GM18505 (cell line): ENCODE results near the gene UBR1.
"Not testable (repeated sequence)": the region's sequence is repeated elsewhere in the genome, so short reads cannot be mapped to it uniquely, and the experiment has no call there.

Source experiments
- ATAC-seq: cut with Tn5 transposase; IDR thresholded peaks from one replicate; pipeline ENCODE4 v1.9.1; 2021; ENCODE audit not compliant: unreplicated experiment
- POLR2A ChIP-seq: IDR thresholded peaks from 4 replicates; pipeline ENCODE4 v1.6.1; 2011; ENCODE audit warnings: borderline replicate concordance; ENCODE audit not compliant: insufficient read depth, insufficient read length; ENCODE audit errors: extremely low read depth

Gene UBR1

DNA sequence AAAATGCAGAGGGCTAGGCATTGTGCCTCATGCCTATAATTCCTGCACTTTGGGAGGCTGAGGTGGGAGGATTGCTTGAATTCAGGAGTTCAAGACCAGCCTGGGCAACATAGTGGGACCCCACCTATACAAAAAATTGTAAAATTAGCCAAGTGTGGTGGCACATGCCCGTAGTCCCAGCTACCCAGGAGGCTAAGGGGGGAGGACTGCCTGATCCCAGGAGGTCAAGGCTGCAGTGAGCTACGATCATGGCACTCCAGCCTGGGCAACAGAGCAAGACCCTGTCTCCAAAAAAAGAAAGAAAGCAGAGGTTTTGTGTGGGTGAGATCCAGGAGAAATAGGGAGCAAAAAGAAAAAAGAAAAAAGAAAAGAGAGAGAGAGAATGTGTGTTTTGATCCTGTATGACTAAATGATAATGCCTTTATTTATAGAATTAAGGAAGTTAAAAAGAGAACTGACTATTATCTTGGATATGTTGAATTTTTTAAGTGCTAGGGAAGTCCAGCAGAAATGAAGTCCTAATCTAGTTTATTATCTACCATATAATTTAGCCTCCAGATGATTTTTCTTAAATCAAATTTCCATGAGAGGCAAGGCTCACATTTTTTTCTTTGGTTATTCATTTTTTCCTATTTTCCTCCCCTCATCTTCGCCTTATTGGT is 190.1 kb downstream of the UBR1 start:
- no peak for TF ChIP-seq POLR2A
- ATAC-seq = no peak

DNA sequence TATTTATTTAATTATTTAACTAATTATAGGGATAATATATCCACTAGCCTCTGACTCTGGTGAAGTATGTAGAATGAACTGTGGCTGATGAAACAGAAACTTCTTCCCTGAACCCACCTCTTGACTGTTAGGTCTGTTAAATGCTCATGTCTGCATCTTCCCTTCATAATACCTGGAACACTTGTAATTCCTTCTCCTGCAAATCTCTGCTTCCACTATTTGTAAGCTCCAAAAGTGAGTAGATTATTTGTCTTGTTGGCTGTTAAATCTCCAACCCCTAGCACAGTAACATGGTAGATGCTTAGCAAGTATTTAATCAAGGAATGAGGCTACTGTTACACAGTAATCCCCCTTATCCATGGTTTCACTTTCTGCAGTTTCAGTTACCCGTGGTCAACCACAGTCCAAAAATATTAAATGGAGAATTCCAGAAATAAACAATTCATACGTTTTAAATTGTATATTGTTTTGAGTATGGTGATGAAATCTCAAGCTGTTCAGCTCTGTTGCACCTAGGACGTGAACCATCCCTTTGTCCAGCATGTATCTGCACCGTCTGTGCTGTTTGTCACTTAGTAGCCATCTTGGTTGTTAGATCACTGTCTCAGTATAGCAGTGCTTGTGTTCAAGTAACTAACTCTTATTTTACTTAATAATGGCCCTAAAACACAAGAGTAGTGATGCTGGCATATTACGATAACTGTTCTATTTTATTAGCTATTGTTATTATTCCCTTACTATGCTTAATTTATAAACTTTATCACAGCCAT is 190.9 kb downstream of the UBR1 start:
- TF ChIP-seq POLR2A = no peak
- ATAC-seq = no peak

DNA sequence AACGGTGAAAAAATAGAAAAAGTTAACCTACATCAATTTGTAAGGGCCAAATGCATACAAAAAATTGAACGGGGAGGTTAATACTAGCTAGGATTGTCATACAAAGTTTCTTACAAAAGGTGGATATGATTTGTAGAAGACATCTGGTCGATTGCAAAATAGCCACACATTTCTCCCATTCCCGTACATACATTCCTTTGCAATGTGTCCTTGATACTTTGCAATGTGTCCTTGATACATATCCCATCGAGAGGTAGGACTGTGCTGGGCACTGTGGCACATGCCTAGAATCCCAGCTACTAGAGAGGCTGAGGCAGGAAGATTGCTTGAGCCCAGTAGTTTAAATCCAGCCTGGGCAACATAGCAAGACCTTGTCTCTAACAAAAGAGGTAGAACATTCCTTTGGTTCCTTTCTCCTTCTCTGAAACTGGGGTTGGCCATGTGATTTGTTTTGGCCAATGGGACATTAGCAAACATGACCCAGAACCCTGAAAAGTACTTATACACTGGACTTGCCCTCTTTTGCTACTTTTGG is 194.7 kb downstream of the UBR1 start:
- no peak for ATAC-seq

DNA sequence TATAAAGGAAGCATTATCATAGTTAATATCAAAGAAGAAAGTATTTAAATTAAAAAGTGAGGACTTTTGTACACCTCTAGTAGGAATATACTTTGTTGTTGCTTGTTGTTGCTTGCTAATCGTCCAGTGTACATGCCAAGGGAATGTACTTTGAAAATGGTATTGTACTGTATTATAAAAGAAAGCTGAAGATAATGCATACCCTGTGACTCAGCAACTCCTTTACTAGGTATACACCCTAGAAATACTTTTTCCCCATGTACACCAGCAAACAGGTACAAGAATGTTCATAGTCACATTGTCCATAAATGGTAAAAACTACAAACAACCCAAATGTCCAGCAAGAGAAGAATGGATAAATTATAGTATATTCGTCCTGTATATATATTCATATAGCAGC is 197.3 kb downstream of the UBR1 start:
- ATAC-seq = no peak
- no peak for TF ChIP-seq POLR2A

More for the DNA sequence above, 194.7 kb downstream of the UBR1 start:
- TF ChIP-seq POLR2A = no peak

DNA sequence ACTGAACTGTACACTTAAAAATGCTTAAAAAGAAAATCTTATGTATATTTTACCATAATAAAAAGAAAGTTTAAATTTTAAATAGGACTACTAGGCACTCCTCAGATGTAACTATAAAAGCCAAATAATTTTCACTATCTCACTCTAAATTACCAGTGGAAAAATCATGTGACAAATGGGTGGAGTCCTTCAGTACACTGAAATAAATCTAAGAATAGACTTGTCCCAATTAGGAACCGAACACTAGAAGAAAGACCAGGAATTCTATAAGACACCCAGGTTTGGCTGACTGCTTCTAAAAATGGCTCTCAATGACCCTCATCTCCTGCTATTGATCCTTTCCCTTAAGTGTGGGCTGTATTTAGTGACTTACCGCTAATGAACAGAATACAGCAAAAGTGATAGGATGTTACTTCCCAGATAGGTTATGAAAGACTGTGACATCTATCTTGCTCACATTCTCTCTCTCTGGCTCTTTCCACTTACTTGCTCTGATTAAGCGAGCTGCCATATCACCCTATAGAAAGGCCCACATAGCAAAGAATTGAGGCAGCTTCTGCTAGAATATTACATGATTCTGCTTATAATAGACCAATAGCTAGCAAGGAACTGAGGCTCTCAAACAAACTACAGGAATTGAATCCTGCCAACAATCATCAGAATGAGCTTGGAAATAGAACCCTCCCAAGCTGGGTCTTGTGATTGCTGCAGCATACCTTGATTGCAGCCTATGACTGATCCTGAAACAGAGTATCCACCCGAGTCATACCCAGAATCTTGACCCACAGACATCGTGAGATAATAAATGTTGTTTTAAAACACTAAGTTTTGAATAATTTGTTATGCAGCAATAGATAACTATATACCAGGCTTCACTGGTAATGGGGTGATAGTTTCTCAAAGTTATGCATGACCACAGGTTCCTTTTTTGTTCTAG is 202.2 kb downstream of the UBR1 start:
- TF ChIP-seq POLR2A = no peak
- ATAC-seq = no peak

DNA sequence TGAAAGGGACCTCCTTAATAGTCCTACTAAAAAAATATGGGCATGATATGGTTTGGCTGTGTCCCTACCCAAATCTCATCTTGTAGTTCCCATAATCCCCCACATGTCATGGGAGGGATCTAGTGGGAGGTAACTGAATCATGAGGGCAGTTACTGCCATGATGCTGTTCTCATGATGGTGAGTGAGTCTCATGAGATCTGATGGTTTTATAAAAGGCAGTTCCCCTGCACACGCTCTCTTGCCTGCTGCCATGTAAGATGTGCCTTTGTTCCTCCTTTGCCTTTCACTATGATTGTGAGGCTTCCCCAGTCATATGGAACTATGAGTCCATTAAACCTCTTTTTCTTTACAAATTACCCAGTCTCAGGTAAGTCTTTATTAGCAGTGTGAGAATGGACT is 211.9 kb downstream of the UBR1 start:
- ATAC-seq = not testable (repeated sequence)
